ENCODE data around the gene MLLT3. TPM values are rescaled to one million over a fixed set of nuclear protein-coding genes. Genes with fewer than 3 reads are reported as not detected.

MLLT3 gene
- total RNA-seq, 4 donors from 2014 or later = 9.4 to 38.2 (median 30.2) TPM

GRCh38 chr9:20305452-20305851 lies 316.8 kb downstream of the MLLT3 start:
- TF ChIP-seq EP300 (IDR thresholded peaks at IDR 0.05; ENCODE audit: low read depth) = no peak
- no peak for TF ChIP-seq POLR2A (IDR thresholded peaks at IDR 0.05)
- no peak for TF ChIP-seq POLR2AphosphoS5 (IDR thresholded peaks at IDR 0.05)
- TF ChIP-seq CTCF (IDR thresholded peaks at IDR 0.05) = no peak
- in situ Hi-C loops (cut with MboI; ENCODE audit: low pct_ligation_motif_present in 1 of 4, low pct_unique_long_range_greater_than_20kb in 1 of 4, low sequenced_read_pairs in 3 of 4) (no loop called here), intact Hi-C loops (cut with DNase I; ENCODE audit: low total_unique reads) (no loop called here)
- WGBS, 2 donors (ENCODE audit: low coverage in 1 of 2) = 82 to 84% methylated on average over 3 to 4 of the region's 4 CpGs
- no peak overlapping the region for H3K4me3 ChIP-seq
- no peaks in the 10 kb centered on the region for H3K27me3 ChIP-seq
- H3K36me3 ChIP-seq = no peaks in the 10 kb centered on the region
- no peaks in the 10 kb centered on the region for H3K4me1 ChIP-seq
- no peak overlapping the region for H3K27ac ChIP-seq
- no peaks in the 10 kb centered on the region for H3K9me3 ChIP-seq
- no peak for DNase-seq

GRCh38 chr9:20303996-20304395 lies 318.3 kb downstream of the MLLT3 start:
- in situ Hi-C loops (cut with MboI; ENCODE audit: low pct_ligation_motif_present in 1 of 4, low pct_unique_long_range_greater_than_20kb in 1 of 4, low sequenced_read_pairs in 3 of 4) = no loop called here
- WGBS, 2 donors (ENCODE audit: low coverage in 1 of 2) = 65% methylated on average over 3 of the region's 3 CpGs; no CpG with 5 or more reads in 1 of the 2 donors
- H3K9me3 ChIP-seq = no peaks in the 10 kb centered on the region

GRCh38 chr9:20303066-20303465 lies 319.2 kb downstream of the MLLT3 start:
- no peak overlapping the region for H3K27ac ChIP-seq
- 67 to 74% methylated on average over 2 of the region's 2 CpGs for WGBS, 2 donors (ENCODE audit: low coverage in 1 of 2)
- DNase-seq = no peak
- no peaks in the 10 kb centered on the region for H3K36me3 ChIP-seq
- TF ChIP-seq POLR2AphosphoS5 (IDR thresholded peaks at IDR 0.05) (no peak), EP300 (IDR thresholded peaks at IDR 0.05; ENCODE audit: low read depth) (no peak), POLR2A (IDR thresholded peaks at IDR 0.05) (no peak), CTCF (IDR thresholded peaks at IDR 0.05) (no peak)
- in situ Hi-C loops (cut with MboI; ENCODE audit: low pct_ligation_motif_present in 1 of 4, low pct_unique_long_range_greater_than_20kb in 1 of 4, low sequenced_read_pairs in 3 of 4) = no loop called here
- no peak overlapping the region for H3K4me3 ChIP-seq
- intact Hi-C loops (cut with DNase I; ENCODE audit: low total_unique reads) = no loop called here
- H3K27me3 ChIP-seq = no peaks in the 10 kb centered on the region
- peaks cover 0 to 3% (median 0%) of the 10 kb centered on the region in 4 donors for H3K4me1 ChIP-seq
- H3K9me3 ChIP-seq = no peaks in the 10 kb centered on the region

More at GRCh38 chr9:20303996-20304395, 318.3 kb downstream of the MLLT3 start:
- DNase-seq = no peak
- TF ChIP-seq EP300 (IDR thresholded peaks at IDR 0.05; ENCODE audit: low read depth) = no peak
- TF ChIP-seq CTCF (IDR thresholded peaks at IDR 0.05) = no peak
- no peak for TF ChIP-seq POLR2AphosphoS5 (IDR thresholded peaks at IDR 0.05)
- TF ChIP-seq POLR2A (IDR thresholded peaks at IDR 0.05) = no peak
- Histone ChIP-seq H3K4me3 (no peak overlapping the region), H3K27me3 (no peaks in the 10 kb centered on the region), H3K4me1 (no peaks in the 10 kb centered on the region), H3K27ac (no peak overlapping the region), H3K36me3 (no peaks in the 10 kb centered on the region)
- intact Hi-C loops (cut with DNase I; ENCODE audit: low total_unique reads) = no loop called here

GRCh38 chr9:20302197-20302596 lies 320.1 kb downstream of the MLLT3 start:
- Histone ChIP-seq H3K27ac (no peak overlapping the region), H3K36me3 (no peaks in the 10 kb centered on the region), H3K27me3 (no peaks in the 10 kb centered on the region), H3K4me3 (no peak overlapping the region), H3K9me3 (no peaks in the 10 kb centered on the region), H3K4me1 (peaks cover 0 to 6% (median 0%) of the 10 kb centered on the region in 4 donors)
- WGBS, 2 donors (ENCODE audit: low coverage in 1 of 2) = 90% methylated on average over 1 of the region's 1 CpG
- TF ChIP-seq CTCF (IDR thresholded peaks at IDR 0.05) (no peak), EP300 (IDR thresholded peaks at IDR 0.05; ENCODE audit: low read depth) (no peak), POLR2AphosphoS5 (IDR thresholded peaks at IDR 0.05) (no peak), POLR2A (IDR thresholded peaks at IDR 0.05) (no peak)
- DNase-seq = no peak
- intact Hi-C loops (cut with DNase I; ENCODE audit: low total_unique reads) = no loop called here
- in situ Hi-C loops (cut with MboI; ENCODE audit: low pct_ligation_motif_present in 1 of 4, low pct_unique_long_range_greater_than_20kb in 1 of 4, low sequenced_read_pairs in 3 of 4) = no loop called here
